Measurements from ENCODE around the gene RPL6. TPM values are rescaled to one million over a fixed set of nuclear protein-coding genes. Genes with fewer than 3 reads are reported as not detected.
"Not testable (repeated sequence)": the region's sequence is repeated elsewhere in the genome, so short reads cannot be mapped to it uniquely, and the experiment has no call there.

Gene RPL6
- polyA plus RNA-seq (2012; ENCODE audit: insufficient read depth, insufficient read length, low read depth): 1,178 TPM

- peaks cover 8% of the 10 kb centered on the region; the same call in 1 of the 2 replicates for H3K4me1 ChIP-seq
- H3K4me3 ChIP-seq (ENCODE audit: low read depth, low read length): peak within 1 kb of the TSS; percentile 74
- no peaks in the 10 kb centered on the region for H3K9me3 ChIP-seq
- H3K27me3 ChIP-seq: no peaks in the 10 kb centered on the region
- H3K36me3 ChIP-seq: peaks cover 47% of the 10 kb centered on the region
- DNase-seq: peak; percentile 84
- TF ChIP-seq, protein P1, sequence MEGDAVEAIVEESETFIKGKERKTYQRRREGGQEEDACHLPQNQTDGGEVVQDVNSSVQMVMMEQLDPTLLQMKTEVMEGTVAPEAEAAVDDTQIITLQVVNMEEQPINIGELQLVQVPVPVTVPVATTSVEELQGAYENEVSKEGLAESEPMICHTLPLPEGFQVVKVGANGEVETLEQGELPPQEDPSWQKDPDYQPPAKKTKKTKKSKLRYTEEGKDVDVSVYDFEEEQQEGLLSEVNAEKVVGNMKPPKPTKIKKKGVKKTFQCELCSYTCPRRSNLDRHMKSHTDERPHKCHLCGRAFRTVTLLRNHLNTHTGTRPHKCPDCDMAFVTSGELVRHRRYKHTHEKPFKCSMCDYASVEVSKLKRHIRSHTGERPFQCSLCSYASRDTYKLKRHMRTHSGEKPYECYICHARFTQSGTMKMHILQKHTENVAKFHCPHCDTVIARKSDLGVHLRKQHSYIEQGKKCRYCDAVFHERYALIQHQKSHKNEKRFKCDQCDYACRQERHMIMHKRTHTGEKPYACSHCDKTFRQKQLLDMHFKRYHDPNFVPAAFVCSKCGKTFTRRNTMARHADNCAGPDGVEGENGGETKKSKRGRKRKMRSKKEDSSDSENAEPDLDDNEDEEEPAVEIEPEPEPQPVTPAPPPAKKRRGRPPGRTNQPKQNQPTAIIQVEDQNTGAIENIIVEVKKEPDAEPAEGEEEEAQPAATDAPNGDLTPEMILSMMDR (IDR thresholded peaks at IDR 0.05; ENCODE audit: low read depth, low read length): no peak
Measured at GRCh38 chr12:112409064-112409905, at the start of gene RPL6. Gene RPL6, minus strand, starts transcription at chr12:112409605. Its CDS starts 949 bp downstream, at chr12:112408656.

- TF ChIP-seq, protein P1 (IDR thresholded peaks at IDR 0.05; ENCODE audit: low read depth, low read length): no peak
Measured at GRCh38 chr12:112458751-112459150, 49.3 kb upstream of the RPL6 start.

GRCh38 chr12:112458330-112458729 is 48.9 kb upstream of the RPL6 start:
- no peak for DNase-seq
- Histone ChIP-seq H3K4me1 (no peaks in the 10 kb centered on the region), H3K36me3 (peaks cover 53% of the 10 kb centered on the region), H3K27me3 (no peaks in the 10 kb centered on the region), H3K4me3 (ENCODE audit: low read depth, low read length) (no peak overlapping the region), H3K9me3 (peaks cover 4% of the 10 kb centered on the region; the same call in 1 of the 2 replicates)
- TF ChIP-seq, protein P1 (IDR thresholded peaks at IDR 0.05; ENCODE audit: low read depth, low read length): no peak

More at GRCh38 chr12:112458751-112459150, 49.3 kb upstream of the RPL6 start:
- no peak overlapping the region for H3K4me3 ChIP-seq (ENCODE audit: low read depth, low read length)
- no peak for DNase-seq
- H3K4me1 ChIP-seq: no peaks in the 10 kb centered on the region
- peaks cover 4% of the 10 kb centered on the region; the same call in 1 of the 2 replicates for H3K9me3 ChIP-seq
- no peaks in the 10 kb centered on the region for H3K27me3 ChIP-seq
- H3K36me3 ChIP-seq: peaks cover 51% of the 10 kb centered on the region

DNA sequence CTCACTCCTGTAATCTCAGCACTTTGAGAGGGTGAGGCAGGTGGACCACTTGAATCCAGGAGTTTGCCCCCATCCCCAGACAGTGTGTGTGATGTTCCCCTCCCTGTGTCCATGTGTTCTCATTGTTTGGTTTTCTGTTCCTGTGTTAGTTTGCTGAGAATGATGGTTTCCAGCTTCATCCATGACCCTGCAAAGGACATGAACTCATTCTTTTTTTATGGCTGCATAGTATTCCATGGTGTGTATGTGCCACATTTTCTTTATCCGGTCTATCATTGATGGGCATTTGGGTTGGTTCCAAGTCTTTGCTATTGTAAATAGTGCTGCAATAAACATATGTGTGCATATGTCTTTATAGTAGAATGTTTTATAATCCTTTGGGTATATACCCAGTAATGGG is 47.7 kb upstream of the RPL6 start:
- H3K27me3 ChIP-seq; DNase-seq; H3K4me3 ChIP-seq (ENCODE audit: low read depth, low read length); H3K4me1 ChIP-seq; H3K9me3 ChIP-seq: not testable (repeated sequence)
- peaks cover 55% of the 10 kb centered on the region for H3K36me3 ChIP-seq

GRCh38 chr12:112456029-112456428 is 46.6 kb upstream of the RPL6 start:
- TF ChIP-seq, protein P1 (IDR thresholded peaks at IDR 0.05; ENCODE audit: low read depth, low read length): no peak
- no peak for DNase-seq
- Histone ChIP-seq H3K4me3 (ENCODE audit: low read depth, low read length) (no peak overlapping the region), H3K4me1 (peaks cover under 1% of the 10 kb centered on the region; the same call in 1 of the 2 replicates), H3K36me3 (peaks cover 60% of the 10 kb centered on the region), H3K27me3 (no peaks in the 10 kb centered on the region), H3K9me3 (peaks cover 4% of the 10 kb centered on the region; the same call in 1 of the 2 replicates)

DNA sequence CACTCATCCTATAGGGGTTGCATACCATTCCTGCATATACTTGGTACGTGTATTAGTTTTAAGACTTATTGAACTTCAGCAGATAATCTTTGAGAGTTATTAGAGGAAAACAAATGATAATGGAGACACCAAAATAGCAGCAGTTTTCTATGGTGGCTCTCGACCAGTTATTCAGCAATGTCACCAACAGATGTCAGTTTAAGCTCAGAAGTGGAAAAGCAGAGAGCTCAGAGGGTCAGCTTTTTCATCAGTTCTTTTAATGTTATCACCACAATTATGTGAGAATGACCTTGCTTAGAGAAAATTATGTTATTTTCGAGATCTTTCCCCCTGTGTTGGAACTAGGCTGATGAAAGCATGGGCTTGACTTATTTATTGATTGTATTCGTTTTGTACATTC is 41.3 kb upstream of the RPL6 start:
- no peaks in the 10 kb centered on the region for H3K9me3 ChIP-seq
- no peaks in the 10 kb centered on the region for H3K27me3 ChIP-seq
- TF ChIP-seq, protein P1 (IDR thresholded peaks at IDR 0.05; ENCODE audit: low read depth, low read length): peak; percentile 62
- H3K4me3 ChIP-seq (ENCODE audit: low read depth, low read length): no peak overlapping the region
- DNase-seq: no peak
- peaks cover 4% of the 10 kb centered on the region; the same call in 1 of the 2 replicates for H3K4me1 ChIP-seq
- peaks cover 54% of the 10 kb centered on the region for H3K36me3 ChIP-seq

- not testable (repeated sequence) for H3K4me3 ChIP-seq (ENCODE audit: low read depth, low read length); DNase-seq; H3K9me3 ChIP-seq; H3K27me3 ChIP-seq; H3K4me1 ChIP-seq
- H3K36me3 ChIP-seq: peaks cover 32% of the 10 kb centered on the region
Measured at GRCh38 chr12:112448165-112448564, 38.8 kb upstream of the RPL6 start.
